K562 (cell line): ENCODE results near the gene TBR1. TPM values are rescaled to one million over a fixed set of nuclear protein-coding genes. Genes with fewer than 3 reads are reported as not detected.

Source experiments
- ATAC-seq: fragments of 200-7000 bp; cut with Tn5 transposase; 3 replicates; pipeline ENCODE4 v1.9.1; 2020; ENCODE audit warnings: moderate library complexity
- BruUV-seq: library from RNA; stranded (reverse); fragments of 400-500 nt; replicated peaks from 2 replicates; lab custom pipeline; 2021; lab: Mats Ljungman, UMichigan
- CTCF ChIA-PET: fragments of 300-600 bp; formaldehyde crosslinking; extraction: SDS; loops from one replicate; lab custom pipeline; 2021; ENCODE audit warnings: low intra/inter-chr PET ratio; lab: Yijun Ruan, JAX
- POLR2A ChIA-PET: fragments of 300-600, 350-650 bp; sonication (Branson Sonifier 250); formaldehyde crosslinking; extraction: SDS; loops from one replicate; lab custom pipeline; 2021; ENCODE audit warnings: antibody characterized with exemption, inconsistent platforms; lab: Yijun Ruan, JAX
- DNase-seq, 4 experiments: peaks; one replicate each; pipeline versions ENCODE4 v3.0.0 to v3.0.0-alpha.2; 2011 to 2018; ENCODE audit warnings: low spot score in 3 of 4, mixed read lengths in 3 of 4; ENCODE audit errors: extremely low read depth in 1 of 4
- FAIRE-seq: peaks from 2 replicates; lab custom pipeline; 2011; peaks lifted over from hg19 to GRCh38; lab: Jason Lieb, UNC
- H2AFZ ChIP-seq: 2 replicates; pipeline ENCODE4 v1.6.0; 2011; ENCODE audit warnings: low read depth, low read length, control low read depth, inconsistent platforms
- H3K27ac ChIP-seq: fragments of 200-600 bp; 3 replicates; pipeline ENCODE4 v1.8.0; 2011; ENCODE audit warnings: low read depth, mild to moderate bottlenecking, control low read depth, inconsistent platforms, low read length, moderate library complexity, mixed read lengths; ENCODE audit errors: extremely low read depth
- H3K27me3 ChIP-seq, 2 experiments: fragments of 300-600 bp in 1 of 2; 2 replicates in 1 of 2; 3 replicates in 1 of 2; pipeline versions ENCODE4 v1.6.0 to v1.8.0; 2011; ENCODE audit warnings: inconsistent platforms in 2 of 2, low read length in 2 of 2, mild to moderate bottlenecking in 1 of 2, mixed read lengths in 1 of 2, moderate library complexity in 1 of 2; ENCODE audit not compliant: control insufficient read depth in 2 of 2, insufficient read depth in 2 of 2
- H3K36me3 ChIP-seq: fragments of 300-600 bp; 3 replicates; pipeline ENCODE4 v1.8.0; 2011; ENCODE audit warnings: mild to moderate bottlenecking, low read length, inconsistent platforms; ENCODE audit not compliant: control insufficient read depth, insufficient read depth
- H3K4me1 ChIP-seq, 2 experiments: fragments of 200-600 bp in 1 of 2; replicated peaks in 1 of 2; 2 replicates in 1 of 2; 3 replicates in 1 of 2; pipeline versions ENCODE4 v1.5.1 to v1.8.0; 2011; ENCODE audit warnings: inconsistent platforms in 2 of 2, low read length in 2 of 2, mild to moderate bottlenecking in 1 of 2, mixed read lengths in 1 of 2, moderate library complexity in 1 of 2; ENCODE audit not compliant: control insufficient read depth in 2 of 2, insufficient read depth in 2 of 2
- H3K4me2 ChIP-seq: 2 replicates; pipeline ENCODE4 v1.6.1; 2011; ENCODE audit warnings: low read length, control low read depth, inconsistent platforms, mixed read lengths; ENCODE audit not compliant: insufficient read depth
- H3K4me3 ChIP-seq: fragments of 200-600 bp; sonication (generic), shearing (Covaris generic); 2 replicates; pipeline ENCODE4 v1.5.1; 2016; ENCODE audit warnings: control low read depth, inconsistent platforms
- H3K79me2 ChIP-seq: fragments of 200-600 bp; 3 replicates; pipeline ENCODE4 v1.8.0; 2011; ENCODE audit warnings: low read length, inconsistent platforms; ENCODE audit not compliant: control insufficient read depth, insufficient read depth
- H3K9ac ChIP-seq, 2 experiments: 2 replicates each; pipeline versions ENCODE4 v1.6.0 to v1.6.1; 2011; ENCODE audit warnings: low read depth in 2 of 2, low read length in 2 of 2, control low read depth in 1 of 2, inconsistent platforms in 1 of 2, mild to moderate bottlenecking in 1 of 2, mixed read lengths in 1 of 2; ENCODE audit not compliant: insufficient read depth in 1 of 2
- H3K9me1 ChIP-seq: one replicate; pipeline ENCODE4 v1.6.0; 2011; ENCODE audit warnings: inconsistent platforms, mild to moderate bottlenecking, low read length, moderate library complexity; ENCODE audit not compliant: control insufficient read depth, insufficient read depth
- H3K9me3 ChIP-seq: replicated peaks from 2 replicates; pipeline ENCODE4 v1.5.1; 2011; ENCODE audit warnings: low read depth, low read length, inconsistent platforms; ENCODE audit not compliant: control insufficient read depth, insufficient read depth
- H4K20me1 ChIP-seq: replicated peaks from 2 replicates; pipeline ENCODE4 v1.6.1; 2011; ENCODE audit warnings: low read length, inconsistent platforms, mixed read lengths; ENCODE audit not compliant: control insufficient read depth, insufficient read depth
- ZNF143 ChIP-seq: sonication (generic); formaldehyde crosslinking; IDR thresholded peaks from 2 replicates; pipeline ENCODE4 v1.9.0; 2022; ENCODE audit warnings: mild to moderate bottlenecking, missing genetic modification reagents
- WGBS: fragments of 100-300 bp; shearing (Covaris generic); methylation state at CpG from one replicate; pipeline ENCODE4 v1.1.6; 2016; ENCODE audit warnings: low coverage, mixed read lengths; ENCODE audit not compliant: insufficient coverage; ENCODE audit errors: missing lambda C conversion rate; 5-methylcytosine and 5-hydroxymethylcytosine counted together
- in situ Hi-C: fragments of 300-500 bp; cut with MboI; formaldehyde crosslinking; loops from 4 replicates; pipeline ENCODE4 v1.15.0; 2018; ENCODE audit warnings: inconsistent platforms, mixed read lengths
- intact Hi-C: fragments of 100-400 bp; cut with micrococcal nuclease; formaldehyde crosslinking; loops from 2 replicates; pipeline ENCODE4 v1.14.2; 2022
- polyA plus RNA-seq, 8 experiments: library from polyadenylated mRNA; depleted of rRNA in 4 of 8; stranded (reverse) in 5 of 8; unstranded in 3 of 8; fragments of >200 nt; fragmentation: Nextera tagmentation in 2 of 8; fragmentation: Illumina TruSeq in 1 of 8; extraction: Ambion mirVana in 2 of 8; extraction: Trizol in 1 of 8; gene quantifications; 2 replicates each; pipeline versions ENCODE4 v1.2.1 to v1.2.3, GENCODE V29; 2011 to 2014; ENCODE audit warnings: inconsistent platforms in 1 of 8, missing spikeins in 1 of 8
- total RNA-seq, 7 experiments: library from RNA; depleted of rRNA in 6 of 7; stranded (reverse); fragments of >200 nt in 6 of 7; fragmentation: Illumina TruSeq in 2 of 7; extraction: Trizol in 2 of 7; gene quantifications; 2 replicates each; pipeline versions ENCODE4 v1.2.1 to v1.2.3, GENCODE V29; 2011 to 2021; ENCODE audit warnings: low replicate concordance in 1 of 7
- TF ChIP-seq, protein P1 (sequence below), 3 experiments: IDR thresholded peaks in 2 of 3; conservative IDR thresholded peaks in 1 of 3; 2 replicates each; pipeline ENCODE4 v1.5.1; 2011 to 2012; ENCODE audit warnings: low read length in 3 of 3, mild to moderate bottlenecking in 3 of 3, control low read depth in 2 of 3, improper control_type of control experiment in 1 of 3, inconsistent platforms in 1 of 3, low read depth in 1 of 3, mixed read lengths in 1 of 3, moderate library complexity in 1 of 3; ENCODE audit not compliant: insufficient read depth in 2 of 3

The TBR1 gene
- total and polyA plus RNA-seq, 9 of the 15 experiments (the other 6 are each of a cell fraction or from before 2014, with no cell fraction given), result 0.01 to 0.09 TPM; not detected in 7

GRCh38 chr2:161426455-161426921 lies 10.4 kb downstream of the TBR1 start:
- DNase-seq (no peak), ATAC-seq (no peak), FAIRE-seq (no peak)
- Histone ChIP-seq H3K9me1 (no peaks in the 10 kb centered on the region), H3K4me2 (no peak overlapping the region), H2AFZ (no peak overlapping the region), H3K27me3 (peaks cover 37 to 46% of the 10 kb centered on the region in 2 experiments; a peak in 4 of 5 replicates), H3K27ac (no peak overlapping the region), H3K36me3 (no peaks in the 10 kb centered on the region), H3K79me2 (no peaks in the 10 kb centered on the region), H3K9me3 (no peaks in the 10 kb centered on the region), H3K9ac (no peak overlapping the region), H3K4me3 (no peak overlapping the region), H3K4me1 (peaks cover 0 to 19% of the 10 kb centered on the region in 2 experiments; a peak in 2 of 5 replicates), H4K20me1 (no peaks in the 10 kb centered on the region)
- TF ChIP-seq, protein P1, sequence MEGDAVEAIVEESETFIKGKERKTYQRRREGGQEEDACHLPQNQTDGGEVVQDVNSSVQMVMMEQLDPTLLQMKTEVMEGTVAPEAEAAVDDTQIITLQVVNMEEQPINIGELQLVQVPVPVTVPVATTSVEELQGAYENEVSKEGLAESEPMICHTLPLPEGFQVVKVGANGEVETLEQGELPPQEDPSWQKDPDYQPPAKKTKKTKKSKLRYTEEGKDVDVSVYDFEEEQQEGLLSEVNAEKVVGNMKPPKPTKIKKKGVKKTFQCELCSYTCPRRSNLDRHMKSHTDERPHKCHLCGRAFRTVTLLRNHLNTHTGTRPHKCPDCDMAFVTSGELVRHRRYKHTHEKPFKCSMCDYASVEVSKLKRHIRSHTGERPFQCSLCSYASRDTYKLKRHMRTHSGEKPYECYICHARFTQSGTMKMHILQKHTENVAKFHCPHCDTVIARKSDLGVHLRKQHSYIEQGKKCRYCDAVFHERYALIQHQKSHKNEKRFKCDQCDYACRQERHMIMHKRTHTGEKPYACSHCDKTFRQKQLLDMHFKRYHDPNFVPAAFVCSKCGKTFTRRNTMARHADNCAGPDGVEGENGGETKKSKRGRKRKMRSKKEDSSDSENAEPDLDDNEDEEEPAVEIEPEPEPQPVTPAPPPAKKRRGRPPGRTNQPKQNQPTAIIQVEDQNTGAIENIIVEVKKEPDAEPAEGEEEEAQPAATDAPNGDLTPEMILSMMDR (IDR thresholded peaks at IDR 0.05 in 2 of 3, conservative IDR thresholded peaks at IDR 0.05 in 1 of 3; ENCODE audit: insufficient read depth in 2 of 3, low read depth in 1 of 3, low read length in 3 of 3), result 0 out of 6 replicates have a peak, but pooled peaks of 1 of the 3 experiments have one; percentile 28
- no peak for TF ChIP-seq ZNF143 (CRISPR knock-in tag)
- ChIA-PET POLR2A (no interaction called here), CTCF (no interaction called here)
- intact Hi-C loops (no loop called here), in situ Hi-C loops (no loop called here)
- BruUV-seq, result no TSS peak
- WGBS, result 6% methylated on average over 13 of the region's 13 CpGs
